HG03565 (cell line): ENCODE data around the gene PDZD4.

Source experiments
- ATAC-seq: cut with Tn5 transposase; IDR thresholded peaks from one replicate; pipeline ENCODE4 v1.9.1; 2021; ENCODE audit warnings: mild to moderate bottlenecking, moderate library complexity; ENCODE audit not compliant: unreplicated experiment

PDZD4 gene

DNA sequence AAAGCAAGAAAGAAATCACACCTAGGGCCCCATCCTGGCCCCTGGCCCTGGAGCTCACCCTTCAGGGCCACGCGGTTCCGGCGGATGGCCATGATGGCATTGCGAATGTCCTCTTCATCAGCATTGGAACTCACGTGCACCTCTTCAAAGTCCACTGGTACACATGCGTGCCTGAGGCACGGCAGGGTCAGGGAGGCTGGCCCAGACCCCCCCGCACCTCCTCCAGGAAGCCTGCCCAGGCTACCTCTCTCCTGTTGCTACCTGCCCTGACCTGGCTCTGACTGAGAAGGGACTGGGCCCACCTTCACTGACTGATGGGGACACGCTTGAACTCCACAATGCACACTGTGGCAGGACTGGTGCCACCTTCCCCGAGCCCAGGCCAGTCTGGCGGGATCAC, 40.7 kb downstream of the PDZD4 start:
- no peak for ATAC-seq

DNA sequence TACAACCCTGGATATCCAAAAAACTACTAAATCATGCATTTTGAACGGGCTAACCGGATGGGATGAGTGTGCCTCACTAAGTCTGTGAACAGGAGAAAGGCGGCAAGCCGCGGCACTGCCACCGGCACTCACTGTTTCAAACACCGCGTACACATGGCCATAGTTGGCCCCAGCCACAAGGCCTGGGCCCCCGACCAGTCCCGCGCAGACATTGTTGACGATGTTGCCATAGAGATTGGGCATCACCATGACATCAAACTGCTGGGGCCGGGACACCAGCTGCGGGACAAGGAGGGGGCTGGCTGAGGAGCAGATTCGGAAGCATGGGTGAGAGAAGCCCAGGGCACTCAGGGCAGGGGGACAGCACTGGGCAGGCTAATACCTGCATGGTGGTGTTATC, 43.7 kb downstream of the PDZD4 start:
- no peak for ATAC-seq

DNA sequence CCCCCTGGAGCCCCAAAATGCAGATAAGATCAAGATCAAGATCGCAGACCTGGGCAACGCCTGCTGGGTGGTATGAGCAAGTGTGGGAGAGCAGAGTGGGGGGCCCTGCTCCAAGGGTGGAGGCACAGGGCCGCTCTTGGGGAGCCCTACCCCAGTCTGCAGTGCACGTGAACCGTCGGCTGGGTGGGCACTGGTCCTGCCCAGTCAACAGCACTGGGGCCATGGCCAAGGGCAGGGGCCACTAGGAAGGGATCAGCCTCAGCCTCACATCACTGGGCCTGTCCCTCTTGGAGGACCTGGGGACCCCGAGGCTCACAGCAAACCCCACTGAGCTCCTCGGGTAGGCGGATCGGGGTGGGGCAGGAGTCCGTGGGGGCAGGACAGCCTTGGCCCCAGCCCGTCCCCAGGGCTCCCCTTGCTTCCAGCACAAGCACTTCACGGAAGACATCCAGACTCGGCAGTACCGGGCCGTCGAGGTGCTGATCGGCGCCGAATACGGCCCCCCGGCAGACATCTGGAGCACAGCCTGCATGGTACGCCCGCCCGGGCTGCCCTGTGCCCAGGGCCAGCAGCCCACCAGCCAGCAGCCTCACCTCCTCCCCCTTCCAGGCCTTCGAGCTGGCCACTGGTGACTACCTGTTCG, 45.9 kb downstream of the PDZD4 start:
- no peak for ATAC-seq

DNA sequence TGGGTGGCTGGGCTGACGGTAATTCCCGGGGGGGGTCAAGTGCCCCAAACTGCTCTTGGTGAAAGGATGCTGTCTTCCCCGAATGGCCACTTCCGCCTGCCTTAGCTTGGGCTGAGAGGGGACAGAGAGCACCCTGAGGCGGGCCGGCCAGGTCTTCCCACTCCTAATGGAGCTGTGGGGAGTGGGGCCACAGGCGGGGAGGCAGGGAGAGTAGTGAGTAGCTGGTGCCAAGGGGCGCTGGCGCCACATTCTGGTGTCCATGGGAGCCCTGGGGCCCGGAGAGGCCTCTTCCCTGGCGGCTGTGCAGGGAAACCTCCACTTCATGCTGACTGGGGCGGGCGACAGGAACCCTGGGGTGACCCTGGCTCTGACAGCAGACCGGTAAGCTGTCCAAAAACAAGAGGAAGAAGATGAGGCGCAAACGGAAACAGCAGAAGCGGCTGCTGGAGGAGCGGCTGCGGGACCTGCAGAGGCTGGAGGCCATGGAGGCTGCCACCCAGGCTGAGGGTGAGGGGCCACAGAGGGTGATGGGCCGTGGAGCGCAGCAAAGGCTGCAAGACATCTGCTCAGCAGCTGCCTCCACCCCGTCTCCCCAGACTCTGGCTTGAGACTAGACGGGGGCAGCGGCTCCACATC, 46.8 kb downstream of the PDZD4 start:
- no peak for ATAC-seq

DNA sequence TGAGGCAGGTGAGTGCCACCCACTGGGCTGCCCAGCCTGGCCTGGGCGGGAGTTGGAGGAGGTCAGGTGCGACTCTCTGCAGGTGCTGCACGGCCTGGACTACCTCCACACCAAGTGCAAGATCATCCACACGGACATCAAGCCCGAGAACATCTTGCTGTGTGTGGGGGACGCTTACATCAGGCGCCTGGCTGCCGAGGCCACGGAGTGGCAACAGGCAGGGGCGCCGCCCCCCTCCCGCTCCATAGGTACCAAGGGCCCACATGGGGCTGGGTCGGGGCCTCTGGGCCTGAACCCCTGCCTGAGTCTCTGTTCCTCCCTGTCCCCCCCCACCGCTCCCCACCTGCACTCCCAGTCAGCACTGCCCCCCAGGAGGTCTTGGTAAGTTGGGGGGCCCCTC, 47.5 kb downstream of the PDZD4 start:
- no peak for ATAC-seq

DNA sequence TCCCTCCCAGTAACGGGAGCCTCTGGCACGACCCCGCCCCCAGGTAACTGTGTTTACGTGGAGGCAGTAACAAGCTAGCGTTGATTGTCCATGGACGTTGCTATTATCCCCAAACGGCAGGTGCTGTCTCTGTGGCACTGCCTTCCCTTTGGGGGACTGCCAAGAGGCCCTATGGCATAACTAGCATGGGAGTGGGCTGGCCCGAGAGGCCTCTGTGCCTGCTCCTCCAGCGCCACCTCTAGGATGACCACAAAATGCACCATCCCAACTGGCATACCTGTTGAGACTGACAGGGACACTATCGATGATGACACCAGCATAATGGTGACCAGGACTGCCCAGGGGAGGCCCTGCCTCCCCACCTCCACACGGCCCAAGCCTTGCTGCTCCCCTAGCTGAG, 48.0 kb downstream of the PDZD4 start:
- ATAC-seq, result no peak

DNA sequence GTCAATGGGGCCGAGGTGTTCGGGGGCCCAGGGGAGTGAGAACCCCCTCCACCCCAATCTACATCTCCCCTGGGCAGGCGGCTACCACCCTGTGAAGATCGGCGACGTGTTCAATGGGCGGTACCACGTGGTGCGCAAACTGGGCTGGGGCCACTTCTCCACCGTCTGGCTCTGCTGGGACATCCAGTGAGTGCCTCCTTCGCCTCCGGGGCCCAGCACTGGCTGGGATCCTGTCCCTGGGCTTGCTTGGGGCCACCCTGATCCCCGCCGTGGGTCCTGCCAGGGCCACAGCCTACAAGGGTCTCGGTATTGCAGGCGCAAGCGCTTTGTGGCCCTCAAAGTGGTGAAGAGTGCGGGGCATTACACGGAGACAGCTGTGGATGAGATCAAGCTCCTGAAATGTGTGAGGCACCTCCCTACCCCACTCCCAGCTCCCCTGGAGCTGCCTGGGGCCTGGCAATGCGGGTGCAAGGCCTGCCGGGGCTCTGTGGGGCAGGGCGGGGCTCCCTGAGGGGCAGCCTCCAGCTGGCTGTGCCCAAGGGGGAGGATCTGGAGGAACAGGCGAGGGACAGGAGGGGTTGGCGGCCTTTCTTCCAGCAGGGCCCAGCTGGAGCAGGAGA, 48.8 kb downstream of the PDZD4 start:
- ATAC-seq, result no peak

DNA sequence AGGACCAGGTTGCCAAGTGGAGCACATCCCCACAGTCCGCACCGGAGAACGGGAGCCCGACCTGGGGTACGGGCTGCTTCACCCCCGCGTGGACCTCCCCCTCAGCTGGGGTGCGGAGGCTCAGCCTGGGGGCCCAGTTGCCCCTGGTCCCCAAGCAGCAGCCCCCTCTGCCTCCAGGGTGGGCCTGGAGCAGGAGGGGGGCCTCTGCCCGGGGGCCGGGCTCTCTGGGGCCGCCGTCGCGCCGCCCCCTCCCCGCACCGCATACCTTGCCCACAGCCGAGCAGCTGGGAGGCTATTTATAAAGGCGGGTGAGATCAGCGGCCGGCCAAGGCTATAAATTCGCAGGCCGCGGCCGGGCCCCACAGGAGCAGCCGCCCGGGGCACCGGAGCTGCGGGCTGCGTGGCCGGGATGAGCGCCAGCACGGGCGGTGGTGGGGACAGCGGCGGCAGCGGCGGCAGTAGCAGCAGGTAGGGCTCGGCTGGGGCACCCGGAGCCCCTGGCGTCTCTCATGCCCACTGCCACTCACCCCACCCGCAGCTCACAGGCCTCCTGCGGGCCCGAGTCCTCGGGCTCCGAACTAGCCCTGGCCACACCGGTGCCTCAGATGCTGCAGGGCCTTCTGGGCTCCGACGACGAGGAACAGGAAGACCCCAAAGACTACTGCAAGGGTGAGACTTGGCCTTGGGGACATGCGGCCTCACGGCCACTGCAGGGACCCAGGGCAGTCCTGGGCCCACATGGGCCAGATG, 49.5 kb downstream of the PDZD4 start, which contains the start of gene SRPK3:
SRPK3 (plus strand) TSS at position 364 of the 750 bp plus-strand sequence; CDS start at position 410, 46 bp downstream.
- no peak for ATAC-seq

DNA sequence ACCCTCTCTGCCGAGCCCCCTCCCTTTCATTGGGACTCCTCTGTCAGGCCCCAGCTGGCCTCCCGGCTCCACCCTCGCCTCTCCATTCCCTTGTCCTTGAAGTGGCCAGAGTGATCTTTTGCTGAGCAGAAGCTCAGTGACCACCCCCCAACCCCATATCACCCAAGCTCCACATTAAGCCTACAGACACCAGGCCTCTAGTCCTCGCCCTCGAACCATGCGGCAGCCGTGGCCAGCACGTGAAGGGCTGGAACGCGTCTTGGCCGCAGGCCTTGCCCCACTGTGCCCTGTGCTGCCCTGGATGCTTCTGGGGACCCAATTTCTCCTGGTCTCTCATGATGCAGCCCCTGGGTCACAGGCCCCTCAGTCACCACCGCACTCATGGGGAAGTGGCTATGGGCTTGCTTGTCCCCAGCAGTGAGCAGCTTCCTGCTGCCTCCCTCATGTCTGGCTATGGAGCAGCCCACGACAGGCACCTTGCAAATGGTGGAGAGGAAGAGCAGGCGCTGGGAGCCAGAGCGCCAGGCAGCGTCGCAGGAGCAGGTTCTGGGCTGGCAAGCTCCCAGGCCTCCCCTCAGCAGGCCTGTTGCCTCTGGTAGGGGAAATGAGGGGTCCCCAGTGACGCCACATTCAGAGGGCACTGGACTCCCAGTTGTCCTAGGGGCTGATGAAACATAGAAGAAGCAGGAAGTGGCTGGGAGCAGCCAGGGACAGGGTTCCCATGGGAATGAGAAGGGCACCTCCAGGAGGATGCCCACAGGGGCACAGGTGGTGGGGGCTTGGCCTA, 50.3 kb downstream of the PDZD4 start:
- ATAC-seq, result no peak

DNA sequence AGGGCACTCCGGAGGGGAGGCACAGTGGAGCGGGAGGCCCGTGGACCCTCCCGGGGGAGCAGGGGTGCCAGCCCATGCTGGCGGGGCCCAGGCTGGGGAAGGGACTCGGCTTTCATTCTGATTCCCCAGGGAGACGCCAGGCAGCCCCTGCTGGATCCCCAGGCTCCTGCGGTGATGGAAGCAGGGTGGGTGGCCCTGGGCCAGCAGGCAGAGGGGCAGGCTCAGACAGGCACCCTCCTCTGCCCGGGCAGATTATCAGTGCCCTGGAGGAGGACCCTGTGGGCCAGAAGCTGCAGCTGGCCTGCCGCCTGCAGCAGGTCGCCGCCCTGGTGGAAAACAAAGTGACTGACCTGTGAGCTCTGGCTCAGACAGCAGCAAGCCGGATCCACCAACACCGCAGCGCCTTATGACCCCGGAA, 51.7 kb downstream of the PDZD4 start:
- no peak for ATAC-seq

DNA sequence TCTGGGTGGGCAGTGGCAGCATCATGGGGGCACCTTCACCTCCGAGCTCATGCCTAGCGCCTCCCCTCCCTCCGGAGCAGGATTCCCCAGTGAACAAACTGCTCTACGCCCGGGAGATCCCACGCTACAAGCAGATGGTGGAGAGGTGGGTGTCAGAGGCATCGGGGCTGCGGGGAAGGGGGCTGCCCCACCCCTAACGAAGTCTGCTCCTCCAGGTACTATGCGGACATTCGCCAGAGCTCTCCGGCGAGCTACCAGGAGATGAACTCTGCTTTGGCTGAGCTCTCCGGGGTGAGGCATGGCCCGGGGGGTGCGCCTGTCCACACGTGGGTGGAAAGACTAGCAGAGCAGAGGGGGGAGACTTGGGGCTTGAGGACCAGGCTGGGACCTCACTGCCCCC, 52.2 kb downstream of the PDZD4 start:
- no peak for ATAC-seq

DNA sequence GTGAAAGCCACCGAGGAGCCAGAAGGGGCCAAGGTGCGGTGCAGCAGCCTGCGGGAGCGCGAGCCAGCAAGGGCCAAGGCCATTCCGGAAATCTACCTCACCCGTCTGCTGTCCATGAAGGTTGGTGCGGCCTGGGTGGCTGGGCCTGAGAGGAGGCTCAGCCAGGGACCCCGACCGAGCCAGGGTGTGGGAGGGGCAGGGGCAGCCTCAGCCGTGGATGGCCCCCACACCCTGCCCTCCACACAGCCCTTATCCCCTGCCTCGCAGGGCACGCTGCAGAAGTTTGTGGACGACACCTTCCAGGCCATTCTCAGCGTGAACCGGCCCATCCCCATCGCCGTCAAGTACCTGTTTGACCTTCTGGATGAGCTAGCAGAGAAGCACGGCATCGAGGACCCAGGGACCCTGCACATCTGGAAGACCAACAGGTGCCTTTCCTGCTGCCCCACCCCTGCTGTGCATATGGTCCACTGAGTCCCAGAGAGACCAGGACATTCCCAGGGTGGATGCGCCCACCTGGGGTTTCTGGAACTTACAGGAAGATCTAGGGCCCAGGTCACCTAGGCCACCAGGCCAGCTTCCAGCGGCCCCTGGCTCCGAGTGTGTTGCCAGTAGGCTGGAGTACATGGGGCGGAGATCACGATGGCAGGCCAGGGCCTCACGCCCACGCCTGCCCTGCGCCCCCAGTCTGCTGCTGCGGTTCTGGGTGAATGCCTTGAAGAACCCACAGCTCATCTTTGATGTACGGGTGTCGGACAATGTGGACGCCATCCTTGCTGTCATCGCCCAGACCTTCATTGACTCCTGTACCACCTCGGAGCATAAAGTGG, 52.9 kb downstream of the PDZD4 start:
- no peak for ATAC-seq

DNA sequence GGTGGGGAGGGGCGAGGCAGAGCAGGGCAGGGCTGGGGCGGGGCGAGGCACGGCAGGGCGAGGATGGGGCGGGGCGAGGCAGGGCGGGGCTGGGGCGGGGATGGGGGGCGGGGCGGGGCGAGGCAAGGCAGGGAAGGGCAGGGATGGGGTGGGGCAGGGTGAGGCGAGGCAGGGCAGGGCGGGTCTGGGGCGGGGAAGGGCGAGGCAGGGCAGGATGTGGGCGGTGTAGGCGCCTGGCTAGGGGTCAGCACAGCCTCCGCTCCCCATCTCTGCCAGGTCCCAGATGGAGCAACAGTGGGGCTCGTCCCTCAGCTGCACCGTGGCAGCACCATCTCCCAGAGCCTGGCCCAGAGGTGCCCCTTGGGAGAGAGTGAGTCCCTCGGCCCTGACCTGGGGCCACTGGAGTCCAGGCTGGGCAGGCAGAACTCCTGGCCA, 53.7 kb downstream of the PDZD4 start:
- ATAC-seq, result no peak

DNA sequence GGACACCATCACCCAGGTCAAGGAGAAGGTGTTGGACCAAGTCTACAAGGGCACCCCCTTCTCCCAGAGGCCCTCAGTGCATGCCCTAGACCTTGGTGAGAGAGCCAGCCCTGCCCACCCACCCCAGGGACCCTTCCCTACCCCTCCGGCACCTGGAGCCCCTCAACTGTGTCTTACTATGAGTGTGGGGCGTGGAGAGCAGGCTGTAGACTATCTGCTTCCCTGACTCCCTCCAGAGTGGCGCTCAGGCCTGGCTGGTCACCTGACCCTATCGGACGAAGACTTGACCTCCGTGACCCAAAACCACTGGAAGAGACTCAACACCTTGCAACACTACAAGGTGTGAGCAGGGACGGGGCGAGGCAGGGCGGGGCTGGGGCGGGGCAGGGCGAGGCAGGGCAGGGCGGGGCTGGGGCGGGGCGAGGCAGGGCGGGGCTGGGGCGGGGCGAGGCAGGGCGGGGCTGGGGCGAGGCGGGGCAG, 54.2 kb downstream of the PDZD4 start:
- no peak for ATAC-seq

DNA sequence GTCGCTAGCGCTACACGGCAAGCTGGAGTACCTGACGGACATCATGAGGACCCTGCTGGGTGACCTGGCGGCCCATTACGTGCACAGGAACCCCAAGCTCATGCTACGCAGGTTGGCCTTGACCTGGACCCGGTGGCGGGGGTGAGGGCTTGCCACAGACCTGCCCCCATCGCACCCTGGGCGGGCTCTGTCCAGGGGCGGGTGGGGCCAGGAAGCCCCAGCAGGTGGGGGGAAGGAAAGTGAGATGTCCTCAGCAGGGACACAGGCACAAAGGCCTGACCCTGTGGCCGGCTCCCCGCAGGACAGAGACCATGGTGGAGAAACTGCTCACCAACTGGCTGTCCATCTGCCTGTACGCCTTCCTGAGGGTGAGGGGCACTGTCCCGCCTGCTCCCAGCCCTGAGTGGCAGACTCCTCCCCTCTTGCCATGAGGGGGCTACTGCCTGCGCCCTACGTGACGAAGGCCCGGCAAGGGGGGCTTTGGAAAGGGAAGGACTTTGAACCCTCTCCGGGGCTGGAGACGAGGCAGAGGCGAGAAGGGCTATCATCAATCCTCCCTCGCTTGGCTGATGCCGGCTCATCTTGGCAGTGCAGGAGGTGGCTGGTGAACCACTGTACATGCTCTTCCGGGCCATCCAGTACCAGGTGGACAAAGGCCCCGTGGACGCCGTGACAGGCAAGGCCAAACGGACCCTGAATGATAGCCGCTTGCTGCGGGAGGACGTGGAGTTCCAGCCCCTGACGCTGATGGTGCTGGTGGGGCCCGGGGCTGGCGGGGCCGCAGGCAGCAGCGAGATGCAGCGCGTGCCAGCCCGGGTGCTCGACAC, 54.8 kb downstream of the PDZD4 start:
- ATAC-seq, result no peak

DNA sequence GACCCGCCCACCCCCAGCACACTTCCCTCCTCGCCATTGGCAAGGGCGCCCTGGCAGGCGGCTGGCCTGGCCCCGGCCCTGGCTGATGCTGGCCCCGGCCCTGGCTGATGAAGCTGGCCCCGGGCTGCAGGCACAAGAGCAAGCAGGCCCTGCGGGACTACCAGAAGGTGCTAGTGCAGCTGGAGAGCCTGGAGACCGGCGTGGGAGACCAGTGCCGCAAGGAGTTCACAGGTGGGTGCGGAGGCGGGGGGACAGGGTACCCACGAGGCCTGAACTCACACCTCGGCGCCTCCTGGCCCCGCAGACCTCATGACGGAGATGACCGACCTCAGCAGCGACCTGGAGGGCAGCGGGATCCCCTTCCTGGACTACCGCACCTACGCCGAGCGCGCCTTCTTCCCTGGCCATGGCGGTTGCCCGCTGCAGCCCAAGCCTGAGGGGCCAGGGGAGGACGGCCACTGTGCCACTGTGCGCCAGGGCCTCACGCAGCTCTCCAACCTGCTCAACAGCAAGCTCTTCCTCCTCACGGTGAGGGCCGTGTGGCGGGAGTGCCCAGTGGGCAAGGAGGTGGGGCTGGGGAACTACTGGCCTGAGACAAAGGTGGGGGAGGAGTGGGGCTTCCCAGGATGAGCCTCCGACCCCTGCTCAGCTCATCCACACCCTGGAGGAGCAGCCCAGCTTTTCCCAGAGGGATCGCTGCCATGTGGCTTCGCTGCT, 55.6 kb downstream of the PDZD4 start:
- no peak for ATAC-seq

DNA sequence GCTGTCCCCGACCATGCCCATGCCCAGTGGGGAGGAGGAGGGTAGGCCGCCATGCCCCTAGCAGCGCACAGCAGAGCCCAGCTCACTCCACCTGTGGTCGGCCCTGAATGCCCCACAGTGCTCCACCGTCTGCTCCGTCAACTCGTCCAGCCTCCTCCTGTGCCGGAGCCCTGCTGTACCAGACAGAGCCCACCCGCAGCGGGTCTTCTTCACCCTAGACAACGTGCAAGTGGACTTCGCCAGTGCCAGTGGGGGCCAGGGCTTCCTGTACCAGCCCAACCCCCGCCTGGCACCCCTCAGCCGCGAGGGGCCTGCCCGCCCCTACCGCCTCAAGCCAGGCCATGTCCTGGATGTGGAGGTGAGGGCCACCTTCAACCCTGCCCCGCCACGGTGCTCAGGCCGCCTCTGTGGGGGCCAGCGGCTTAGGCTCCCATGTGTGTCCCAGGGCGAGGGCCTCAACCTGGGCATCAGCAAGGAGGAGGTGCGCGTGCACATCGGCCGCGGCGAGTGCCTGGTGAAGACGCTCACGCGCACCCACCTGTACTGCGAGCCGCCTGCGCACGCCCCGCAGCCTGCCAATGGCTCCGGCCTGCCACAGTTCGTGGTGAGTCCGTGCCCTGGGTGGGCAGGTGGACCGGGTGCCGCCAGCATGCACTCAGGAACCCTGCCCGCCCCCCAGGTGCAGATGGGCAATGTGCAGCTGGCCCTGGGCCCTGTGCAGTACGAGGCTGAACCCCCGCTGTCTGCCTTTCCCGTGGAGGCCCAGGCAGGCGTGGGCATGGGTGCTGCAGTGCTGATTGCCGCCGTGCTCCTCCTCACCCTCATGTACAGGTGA, 56.4 kb downstream of the PDZD4 start:
- no peak for ATAC-seq
